MM.1S (cell line): ENCODE results near the gene ATP8B4.
A peak's percentile ranks its signal among the peaks of the same experiment; 100 is the strongest.

Experiments
- DNase-seq: peaks from one replicate; pipeline ENCODE4 v3.0.0-alpha.2; 2015
- H2AFZ ChIP-seq: fragments of 300-600 bp; sonication (generic); 2 replicates; pipeline ENCODE4 v1.6.0; 2016; ENCODE audit warnings: antibody characterized with exemption, low read length
- H3F3A ChIP-seq: fragments of 300-600 bp; sonication (generic); 2 replicates; pipeline ENCODE4 v1.6.1; 2016; ENCODE audit warnings: mild to moderate bottlenecking, antibody characterized with exemption, low read length, moderate library complexity, mixed read lengths; ENCODE audit not compliant: insufficient read depth
- H3K27ac ChIP-seq: fragments of 300-600 bp; sonication (generic); 2 replicates; pipeline ENCODE4 v1.5.1; 2016; ENCODE audit warnings: mild to moderate bottlenecking, low read length
- H3K27me3 ChIP-seq: fragments of 300-600 bp; sonication (generic); replicated peaks from 2 replicates; pipeline ENCODE4 v1.6.0; 2016; ENCODE audit warnings: low read length; ENCODE audit not compliant: insufficient read depth
- H3K36me3 ChIP-seq: fragments of 300-600 bp; sonication (generic); replicated peaks from 2 replicates; pipeline ENCODE4 v1.6.1; 2016; ENCODE audit warnings: mild to moderate bottlenecking, low read length, mixed read lengths; ENCODE audit not compliant: insufficient read depth
- H3K4me1 ChIP-seq: fragments of 300-600 bp; sonication (generic); 2 replicates; pipeline ENCODE4 v1.6.1; 2016; ENCODE audit warnings: low read length, mixed read lengths
- H3K4me2 ChIP-seq: fragments of 300-600 bp; sonication (generic); 2 replicates; pipeline ENCODE4 v1.6.0; 2016; ENCODE audit warnings: low read depth, low read length
- H3K4me3 ChIP-seq: fragments of 300-600 bp; sonication (generic); 2 replicates; pipeline ENCODE4 v1.5.1; 2016; ENCODE audit warnings: low read length, mixed read lengths
- H3K79me2 ChIP-seq: fragments of 300-600 bp; sonication (generic); 2 replicates; pipeline ENCODE4 v1.6.1; 2016; ENCODE audit warnings: mixed run types, low read length, mixed read lengths
- H3K9ac ChIP-seq: fragments of 300-600 bp; sonication (generic); 2 replicates; pipeline ENCODE4 v1.6.1; 2016; ENCODE audit warnings: low read length, mixed read lengths
- H3K9me2 ChIP-seq: fragments of 300-600 bp; sonication (generic); replicated peaks from 2 replicates; pipeline ENCODE4 v1.6.1; 2016; ENCODE audit warnings: mild to moderate bottlenecking, low read length, mixed read lengths; ENCODE audit not compliant: insufficient read depth
- H3K9me3 ChIP-seq: fragments of 300-600 bp; sonication (generic); replicated peaks from 2 replicates; pipeline ENCODE4 v1.6.1; 2016; ENCODE audit warnings: mild to moderate bottlenecking, low read length, mixed read lengths; ENCODE audit not compliant: insufficient read depth
- H4K20me1 ChIP-seq: fragments of 300-600 bp; sonication (generic); 2 replicates; pipeline ENCODE4 v1.6.1; 2016; ENCODE audit warnings: mild to moderate bottlenecking, low read length, moderate library complexity, mixed read lengths; ENCODE audit not compliant: insufficient read depth
- EZH2 ChIP-seq: fragments of 300-600 bp; sonication (generic); optimal IDR thresholded peaks from 2 replicates; pipeline ENCODE3; 2017; ENCODE audit warnings: low read depth, mild to moderate bottlenecking, antibody characterized with exemption, low read length, mixed read lengths
- EZH2phosphoT487 ChIP-seq: fragments of 300-600 bp; sonication (generic); IDR thresholded peaks from 2 replicates; pipeline ENCODE4 v1.6.1; 2018; ENCODE audit warnings: antibody characterized with exemption, low read length
- TF ChIP-seq, protein P1 (sequence below): fragments of 300-600 bp; sonication (generic); IDR thresholded peaks from 2 replicates; pipeline ENCODE4 v1.5.1; 2016; ENCODE audit warnings: antibody characterized with exemption, low read length, mixed read lengths

Gene ATP8B4

GRCh38 chr15:50146632-50147031 lies 27.6 kb upstream of the ATP8B4 start:
- H3K27ac ChIP-seq = no peak overlapping the region
- H3K36me3 ChIP-seq = no peaks in the 10 kb centered on the region
- no peak for DNase-seq
- H3F3A ChIP-seq = no peaks in the 10 kb centered on the region
- H3K4me3 ChIP-seq = no peak overlapping the region
- no peak overlapping the region for H3K4me2 ChIP-seq
- TF ChIP-seq EZH2 (no peak), EZH2phosphoT487 (no peak)
- TF ChIP-seq, protein P1, sequence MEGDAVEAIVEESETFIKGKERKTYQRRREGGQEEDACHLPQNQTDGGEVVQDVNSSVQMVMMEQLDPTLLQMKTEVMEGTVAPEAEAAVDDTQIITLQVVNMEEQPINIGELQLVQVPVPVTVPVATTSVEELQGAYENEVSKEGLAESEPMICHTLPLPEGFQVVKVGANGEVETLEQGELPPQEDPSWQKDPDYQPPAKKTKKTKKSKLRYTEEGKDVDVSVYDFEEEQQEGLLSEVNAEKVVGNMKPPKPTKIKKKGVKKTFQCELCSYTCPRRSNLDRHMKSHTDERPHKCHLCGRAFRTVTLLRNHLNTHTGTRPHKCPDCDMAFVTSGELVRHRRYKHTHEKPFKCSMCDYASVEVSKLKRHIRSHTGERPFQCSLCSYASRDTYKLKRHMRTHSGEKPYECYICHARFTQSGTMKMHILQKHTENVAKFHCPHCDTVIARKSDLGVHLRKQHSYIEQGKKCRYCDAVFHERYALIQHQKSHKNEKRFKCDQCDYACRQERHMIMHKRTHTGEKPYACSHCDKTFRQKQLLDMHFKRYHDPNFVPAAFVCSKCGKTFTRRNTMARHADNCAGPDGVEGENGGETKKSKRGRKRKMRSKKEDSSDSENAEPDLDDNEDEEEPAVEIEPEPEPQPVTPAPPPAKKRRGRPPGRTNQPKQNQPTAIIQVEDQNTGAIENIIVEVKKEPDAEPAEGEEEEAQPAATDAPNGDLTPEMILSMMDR = no peak
- no peaks in the 10 kb centered on the region for H4K20me1 ChIP-seq
- no peak overlapping the region for H3K9ac ChIP-seq
- H3K9me2 ChIP-seq = no peaks in the 10 kb centered on the region
- no peak overlapping the region for H2AFZ ChIP-seq
- no peaks in the 10 kb centered on the region for H3K9me3 ChIP-seq
- no peaks in the 10 kb centered on the region for H3K27me3 ChIP-seq
- no peaks in the 10 kb centered on the region for H3K4me1 ChIP-seq
- no peaks in the 10 kb centered on the region for H3K79me2 ChIP-seq

- H2AFZ ChIP-seq = no peak overlapping the region
- no peaks in the 10 kb centered on the region for H3F3A ChIP-seq
- no peak for TF ChIP-seq EZH2
- no peak for TF ChIP-seq EZH2phosphoT487
- TF ChIP-seq, protein P1 = peak; percentile 46
- no peaks in the 10 kb centered on the region for H3K36me3 ChIP-seq
- H3K4me3 ChIP-seq = no peak overlapping the region
- H3K4me2 ChIP-seq = no peak overlapping the region
- no peaks in the 10 kb centered on the region for H3K9me2 ChIP-seq
- H4K20me1 ChIP-seq = no peaks in the 10 kb centered on the region
- DNase-seq = peak; percentile 53
- H3K4me1 ChIP-seq = no peaks in the 10 kb centered on the region
- no peaks in the 10 kb centered on the region for H3K9me3 ChIP-seq
- H3K79me2 ChIP-seq = no peaks in the 10 kb centered on the region
- H3K9ac ChIP-seq = no peak overlapping the region
- no peak overlapping the region for H3K27ac ChIP-seq
- H3K27me3 ChIP-seq = no peaks in the 10 kb centered on the region
Observed at GRCh38 chr15:50145451-50145872, 26.4 kb upstream of the ATP8B4 start.

DNA sequence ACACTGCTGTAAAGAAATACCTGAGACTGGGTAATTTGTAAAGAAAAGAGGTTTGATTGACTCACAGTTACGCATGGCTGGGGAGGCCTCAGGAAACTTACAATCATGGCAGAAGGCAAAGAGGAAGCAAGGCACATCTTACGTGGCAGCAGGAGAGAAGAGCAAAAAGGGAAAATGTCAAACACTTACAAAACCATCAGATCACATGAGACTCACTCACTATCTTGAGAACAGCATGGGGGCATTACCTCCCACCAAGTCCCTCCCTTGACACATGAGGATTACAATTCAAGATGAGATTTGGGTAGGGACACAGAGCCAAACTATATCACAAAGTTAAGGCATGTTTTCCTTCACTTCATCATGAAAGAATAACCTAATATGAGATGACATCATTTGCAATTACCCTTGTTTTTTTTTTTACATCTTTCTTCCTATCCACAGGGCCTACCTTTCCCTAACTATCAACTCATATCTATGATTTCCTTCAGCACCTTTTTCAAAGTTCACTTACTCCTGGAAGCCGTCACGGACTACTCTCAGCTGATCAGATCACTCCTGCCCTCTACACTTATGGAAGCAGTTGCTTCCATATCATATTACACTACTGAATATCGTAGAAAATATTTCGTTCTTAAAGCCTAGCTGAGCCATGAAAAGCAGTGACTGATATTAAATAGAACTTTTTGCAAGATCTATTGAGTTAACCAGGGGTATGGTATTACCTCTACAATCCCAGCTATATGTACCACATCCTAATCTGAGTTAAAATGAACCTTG lies 25.5 kb upstream of the ATP8B4 start:
- no peaks in the 10 kb centered on the region for H3F3A ChIP-seq
- no peaks in the 10 kb centered on the region for H4K20me1 ChIP-seq
- no peak overlapping the region for H3K9ac ChIP-seq
- no peaks in the 10 kb centered on the region for H3K9me2 ChIP-seq
- no peak overlapping the region for H2AFZ ChIP-seq
- H3K4me3 ChIP-seq = no peak overlapping the region
- H3K9me3 ChIP-seq = no peaks in the 10 kb centered on the region
- DNase-seq = no peak
- TF ChIP-seq, protein P1 = no peak
- TF ChIP-seq EZH2phosphoT487 (no peak), EZH2 (no peak)
- no peak overlapping the region for H3K27ac ChIP-seq
- H3K36me3 ChIP-seq = no peaks in the 10 kb centered on the region
- no peak overlapping the region for H3K4me2 ChIP-seq
- H3K27me3 ChIP-seq = no peaks in the 10 kb centered on the region
- H3K4me1 ChIP-seq = no peaks in the 10 kb centered on the region
- H3K79me2 ChIP-seq = no peaks in the 10 kb centered on the region
